ACC112 (cell line): Measurements from ENCODE around the gene TRIP10.

ENCODE experiments used
- H2AFZ ChIP-seq: fragments of 200-600 bp; sonication (generic); one replicate; pipeline ENCODE4 v1.6.0; 2017; ENCODE audit warnings: antibody characterized with exemption, low read length; ENCODE audit not compliant: unreplicated experiment
- H3K27ac ChIP-seq: fragments of 200-600 bp; sonication (generic); 2 replicates; pipeline ENCODE4 v1.5.1; 2014; ENCODE audit warnings: low read depth, mild to moderate bottlenecking, antibody characterized with exemption, low read length, moderate library complexity
- H3K27me3 ChIP-seq: fragments of 200-600 bp; sonication (generic); 2 replicates; pipeline ENCODE4 v1.6.1; 2014; ENCODE audit warnings: mild to moderate bottlenecking, antibody characterized with exemption, low read length, moderate library complexity, mixed read lengths; ENCODE audit not compliant: insufficient read depth
- H3K36me3 ChIP-seq: fragments of 200-600 bp; sonication (generic); 2 replicates; pipeline ENCODE4 v1.6.1; 2016; ENCODE audit warnings: mild to moderate bottlenecking, antibody characterized with exemption, low read length, moderate library complexity, mixed read lengths; ENCODE audit not compliant: insufficient read depth
- H3K4me1 ChIP-seq: fragments of 200-600 bp; sonication (generic); one replicate; pipeline ENCODE4 v1.6.1; 2016; ENCODE audit warnings: low read length, mixed read lengths; ENCODE audit not compliant: insufficient read depth, unreplicated experiment, control insufficient read depth
- H3K4me3 ChIP-seq: fragments of 200-600 bp; sonication (generic); 2 replicates; pipeline ENCODE4 v1.5.1; 2014; ENCODE audit warnings: mild to moderate bottlenecking, low read depth, low read length
- H3K79me2 ChIP-seq: fragments of 200-600 bp; sonication (generic); one replicate; pipeline ENCODE4 v1.6.0; 2016; ENCODE audit warnings: low read length; ENCODE audit not compliant: control insufficient read depth, unreplicated experiment, insufficient read depth

TRIP10 gene

GRCh38 chr19:6739390-6739882 lies at the start of gene TRIP10:
TRIP10 (plus strand) TSS chr19:6739680; CDS start chr19:6739762, 82 bp downstream.
- peaks cover 38% of the 10 kb centered on the region for H3K79me2 ChIP-seq
- H3K27ac ChIP-seq, result peak within 1 kb of the TSS; percentile 60
- H2AFZ ChIP-seq, result peak within 1 kb of the TSS; percentile 89

GRCh38 chr19:6690160-6690885 lies 49.2 kb upstream of the TRIP10 start:
- no peaks in the 10 kb centered on the region for H3K79me2 ChIP-seq
- no peak overlapping the region for H3K27ac ChIP-seq
- no peaks in the 10 kb centered on the region for H3K4me1 ChIP-seq
- H3K4me3 ChIP-seq, result no peak overlapping the region
- peaks cover 16% of the 10 kb centered on the region; the same call in 1 of the 2 replicates for H3K36me3 ChIP-seq
- no peaks in the 10 kb centered on the region for H3K27me3 ChIP-seq
- H2AFZ ChIP-seq, result no peak overlapping the region

More at GRCh38 chr19:6739390-6739882, at the start of gene TRIP10:
- H3K36me3 ChIP-seq, result peaks cover 10% of the 10 kb centered on the region; the same call in 1 of the 2 replicates
- H3K4me3 ChIP-seq, result peak within 1 kb of the TSS; percentile 82
- no peaks in the 10 kb centered on the region for H3K27me3 ChIP-seq
- H3K4me1 ChIP-seq, result peaks cover 32% of the 10 kb centered on the region

GRCh38 chr19:6691342-6691741 lies 48.1 kb upstream of the TRIP10 start:
- Histone ChIP-seq H3K79me2 (no peaks in the 10 kb centered on the region), H3K36me3 (peaks cover 16% of the 10 kb centered on the region; the same call in 1 of the 2 replicates), H3K4me1 (no peaks in the 10 kb centered on the region), H3K4me3 (no peak overlapping the region), H3K27me3 (no peaks in the 10 kb centered on the region), H3K27ac (no peak overlapping the region), H2AFZ (no peak overlapping the region)

GRCh38 chr19:6692027-6692426 lies 47.5 kb upstream of the TRIP10 start:
- Histone ChIP-seq H3K4me3 (no peak overlapping the region), H3K36me3 (peaks cover 16% of the 10 kb centered on the region; the same call in 1 of the 2 replicates), H2AFZ (no peak overlapping the region), H3K27ac (no peak overlapping the region), H3K4me1 (no peaks in the 10 kb centered on the region), H3K27me3 (no peaks in the 10 kb centered on the region), H3K79me2 (no peaks in the 10 kb centered on the region)

GRCh38 chr19:6693056-6693471 lies 46.4 kb upstream of the TRIP10 start:
- Histone ChIP-seq H3K27me3 (no peaks in the 10 kb centered on the region), H3K4me3 (no peak overlapping the region), H3K4me1 (no peaks in the 10 kb centered on the region), H3K36me3 (peaks cover 16% of the 10 kb centered on the region; the same call in 1 of the 2 replicates), H2AFZ (no peak overlapping the region), H3K27ac (no peak overlapping the region), H3K79me2 (no peaks in the 10 kb centered on the region)

- Histone ChIP-seq H3K4me3 (no peak overlapping the region), H3K36me3 (peaks cover 16% of the 10 kb centered on the region; the same call in 1 of the 2 replicates), H3K27ac (no peak overlapping the region), H3K27me3 (no peaks in the 10 kb centered on the region), H3K79me2 (no peaks in the 10 kb centered on the region), H3K4me1 (no peaks in the 10 kb centered on the region), H2AFZ (no peak overlapping the region)
Measured at GRCh38 chr19:6693681-6694080, 45.8 kb upstream of the TRIP10 start.

GRCh38 chr19:6694147-6694815 lies 45.2 kb upstream of the TRIP10 start:
- no peaks in the 10 kb centered on the region for H3K79me2 ChIP-seq
- no peaks in the 10 kb centered on the region for H3K27me3 ChIP-seq
- H3K4me1 ChIP-seq, result no peaks in the 10 kb centered on the region
- H3K36me3 ChIP-seq, result peaks cover 16% of the 10 kb centered on the region; the same call in 1 of the 2 replicates
- H3K27ac ChIP-seq, result no peak overlapping the region
- no peak overlapping the region for H2AFZ ChIP-seq
- no peak overlapping the region for H3K4me3 ChIP-seq

- H3K4me1 ChIP-seq, result no peaks in the 10 kb centered on the region
- H3K4me3 ChIP-seq, result no peak overlapping the region
- H2AFZ ChIP-seq, result no peak overlapping the region
- H3K27ac ChIP-seq, result no peak overlapping the region
- no peaks in the 10 kb centered on the region for H3K79me2 ChIP-seq
- H3K36me3 ChIP-seq, result peaks cover 6% of the 10 kb centered on the region; the same call in 1 of the 2 replicates
- no peaks in the 10 kb centered on the region for H3K27me3 ChIP-seq
Measured at GRCh38 chr19:6696239-6696820, 43.1 kb upstream of the TRIP10 start.

- H3K4me1 ChIP-seq, result no peaks in the 10 kb centered on the region
- H3K36me3 ChIP-seq, result peaks cover 9% of the 10 kb centered on the region; the same call in 1 of the 2 replicates
- no peak overlapping the region for H2AFZ ChIP-seq
- H3K79me2 ChIP-seq, result no peaks in the 10 kb centered on the region
- no peak overlapping the region for H3K4me3 ChIP-seq
- no peaks in the 10 kb centered on the region for H3K27me3 ChIP-seq
- no peak overlapping the region for H3K27ac ChIP-seq
Measured at GRCh38 chr19:6697291-6697690, 42.2 kb upstream of the TRIP10 start.

- no peak overlapping the region for H3K4me3 ChIP-seq
- no peaks in the 10 kb centered on the region for H3K27me3 ChIP-seq
- H3K4me1 ChIP-seq, result no peaks in the 10 kb centered on the region
- H3K27ac ChIP-seq, result no peak overlapping the region
- H2AFZ ChIP-seq, result no peak overlapping the region
- 0 out of 2 replicates have a peak, but pooled peaks cover 3% of the 10 kb centered on the region for H3K36me3 ChIP-seq
- no peaks in the 10 kb centered on the region for H3K79me2 ChIP-seq
Measured at GRCh38 chr19:6699935-6700334, 39.5 kb upstream of the TRIP10 start.
